Ectodermal cell (in vitro differentiated cells): Measurements from ENCODE around the gene IDNK. TPM values are rescaled to one million over a fixed set of nuclear protein-coding genes. Genes with fewer than 3 reads are reported as not detected.

Experiments
- H3K27ac ChIP-seq: 2 replicates; pipeline ENCODE4 v1.7.0; 2013; ENCODE audit warnings: mild to moderate bottlenecking, low read depth, low read length; ENCODE audit not compliant: insufficient read depth, poor library complexity, severe bottlenecking
- H3K27me3 ChIP-seq: 2 replicates; pipeline ENCODE4 v1.7.0; 2013; ENCODE audit warnings: mild to moderate bottlenecking, low read length; ENCODE audit not compliant: insufficient read depth, control insufficient read depth, poor library complexity, severe bottlenecking
- H3K36me3 ChIP-seq: one replicate; pipeline ENCODE4 v1.7.0; 2013; ENCODE audit warnings: low read length; ENCODE audit not compliant: control insufficient read depth, insufficient read depth
- H3K4me1 ChIP-seq: one replicate; pipeline ENCODE4 v1.7.0; 2013; ENCODE audit warnings: low read length; ENCODE audit not compliant: control insufficient read depth, insufficient read depth
- H3K4me3 ChIP-seq: 2 replicates; pipeline ENCODE4 v1.7.0; 2013; ENCODE audit warnings: low read depth, low read length, control low read depth; ENCODE audit not compliant: insufficient read depth
- H3K9me3 ChIP-seq: 2 replicates; pipeline ENCODE4 v1.7.0; 2013; ENCODE audit warnings: mild to moderate bottlenecking, low read length, moderate library complexity; ENCODE audit not compliant: control insufficient read depth
- WGBS, 2 experiments: methylation state at CpG; one replicate each; pipeline ENCODE4 v1.1.7; 2013; ENCODE audit warnings: missing lambda C conversion rate in 2 of 2; 5-methylcytosine and 5-hydroxymethylcytosine counted together
- polyA plus RNA-seq, 4 experiments: library from polyadenylated mRNA; stranded (reverse); fragments of 50-300 nt; gene quantifications; one replicate each; pipeline ENCODE4 v1.2.3, GENCODE V29; 2013

IDNK gene
- 3.6 TPM for polyA plus RNA-seq (2013, experiment 1 of 4)
- polyA plus RNA-seq (2013, experiment 2 of 4): 5.0 TPM
- polyA plus RNA-seq (2013, experiment 3 of 4): 2.9 TPM
- polyA plus RNA-seq (2013, experiment 4 of 4): 3.0 TPM

DNA sequence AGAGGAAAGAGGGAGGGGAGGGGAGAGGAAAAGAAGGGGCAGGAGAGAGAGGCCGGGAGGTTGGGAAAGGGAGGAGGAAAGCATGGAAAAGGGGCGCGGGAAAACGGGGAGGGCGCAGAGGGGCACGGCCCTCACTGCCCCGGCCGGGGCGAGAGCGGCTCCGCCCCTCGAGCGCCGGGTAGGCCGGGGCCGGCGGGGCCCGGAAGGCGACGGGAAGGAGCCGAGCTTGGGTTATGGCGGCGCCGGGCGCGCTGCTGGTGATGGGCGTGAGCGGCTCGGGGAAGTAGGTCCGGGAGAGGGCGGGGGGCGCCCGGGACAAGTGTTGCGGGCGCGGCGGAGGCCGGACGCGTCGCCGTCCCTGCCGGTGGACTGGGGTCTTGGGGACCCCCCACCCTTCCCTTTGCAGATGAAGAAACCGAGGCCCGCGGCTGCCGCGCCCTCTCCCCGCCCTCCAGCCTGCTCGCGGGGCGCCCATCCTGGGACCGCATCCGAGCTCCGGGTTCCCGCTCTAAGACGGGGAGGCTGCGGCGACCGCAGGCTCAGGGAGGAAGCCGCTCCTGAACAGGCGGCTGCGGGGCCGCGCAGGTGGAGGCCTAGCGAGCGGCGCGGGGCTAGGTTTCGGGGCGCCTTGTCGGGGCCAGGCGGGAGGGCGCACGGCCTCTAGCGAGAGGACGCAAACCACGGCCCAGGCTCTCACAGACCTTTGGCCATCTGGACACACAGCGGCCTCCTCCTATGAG, at the start of gene IDNK:
Gene IDNK, plus strand, starts transcription at position 205 of the 740 bp plus-strand sequence. Its CDS starts 29 bp downstream, at position 234.
- Histone ChIP-seq H3K4me3 (peak within 1 kb of the TSS; percentile 56), H3K9me3 (no peaks in the 10 kb centered on the region), H3K27me3 (no peaks in the 10 kb centered on the region), H3K27ac (peak within 1 kb of the TSS; percentile 32), H3K36me3 (no peaks in the 10 kb centered on the region), H3K4me1 (no peaks in the 10 kb centered on the region)
- 1% methylated on average over 79 of the region's 79 CpGs for WGBS, 2 experiments

GRCh38 chr9:83574482-83574881, 48.5 kb upstream of the IDNK start:
- H3K27me3 ChIP-seq: no peaks in the 10 kb centered on the region
- H3K36me3 ChIP-seq: no peaks in the 10 kb centered on the region
- H3K9me3 ChIP-seq: no peaks in the 10 kb centered on the region
- 69 to 78% methylated on average over 1 of the region's 1 CpG for WGBS, 2 experiments
- H3K4me1 ChIP-seq: no peaks in the 10 kb centered on the region
- no peak overlapping the region for H3K27ac ChIP-seq
- no peak overlapping the region for H3K4me3 ChIP-seq

GRCh38 chr9:83582029-83582428, 40.9 kb upstream of the IDNK start:
- WGBS, 2 experiments: 83 to 88% methylated on average over 1 of the region's 1 CpG
- no peak overlapping the region for H3K4me3 ChIP-seq
- no peak overlapping the region for H3K27ac ChIP-seq
- no peaks in the 10 kb centered on the region for H3K9me3 ChIP-seq
- no peaks in the 10 kb centered on the region for H3K36me3 ChIP-seq
- no peaks in the 10 kb centered on the region for H3K27me3 ChIP-seq
- no peaks in the 10 kb centered on the region for H3K4me1 ChIP-seq

DNA sequence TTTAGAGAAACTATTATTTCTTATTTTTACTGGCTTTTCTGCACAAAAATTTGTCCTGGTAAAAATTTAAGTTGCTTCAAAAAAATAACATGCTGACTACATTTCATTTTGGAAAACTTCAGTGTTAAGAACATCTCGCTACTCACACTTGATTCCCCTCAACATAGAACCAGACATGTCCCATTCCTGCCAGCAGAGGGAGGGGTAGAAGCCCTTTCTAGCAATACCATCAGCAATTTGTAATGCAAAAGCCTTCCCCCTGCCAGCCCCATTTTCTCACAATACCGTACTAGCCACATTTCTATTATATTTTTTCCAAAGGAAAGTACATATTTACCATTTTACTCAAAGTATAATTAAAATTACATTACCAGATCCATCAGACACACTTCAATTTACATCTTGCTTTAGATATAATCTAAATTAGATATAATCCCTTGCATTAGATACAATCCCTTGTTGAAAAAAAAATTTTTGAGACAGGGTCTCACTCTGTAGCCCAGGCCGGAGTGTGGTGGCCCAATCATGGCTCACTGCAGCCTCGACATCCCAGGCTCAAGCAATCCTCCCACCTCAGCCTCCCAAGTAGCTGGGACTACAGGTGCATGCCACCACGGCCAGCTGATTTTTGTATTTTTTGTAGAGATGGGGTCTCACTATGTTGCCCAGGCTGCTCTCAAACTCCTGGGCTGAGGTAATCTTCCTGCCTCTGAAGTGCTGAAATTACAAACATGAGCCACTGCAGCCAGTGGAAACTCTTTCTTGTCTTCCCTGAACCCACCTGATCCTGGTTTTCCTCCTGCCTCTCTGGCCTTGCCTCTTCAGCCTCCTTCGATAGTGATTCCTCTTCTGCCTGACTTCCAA, 39.6 kb upstream of the IDNK start:
- Histone ChIP-seq H3K9me3 (no peaks in the 10 kb centered on the region), H3K36me3 (no peaks in the 10 kb centered on the region), H3K4me3 (no peak overlapping the region), H3K4me1 (no peaks in the 10 kb centered on the region), H3K27me3 (no peaks in the 10 kb centered on the region), H3K27ac (no peak overlapping the region)
- WGBS, 2 experiments: 73 to 74% methylated on average over 6 of the region's 6 CpGs

- H3K4me1 ChIP-seq: no peaks in the 10 kb centered on the region
- H3K27me3 ChIP-seq: no peaks in the 10 kb centered on the region
- H3K36me3 ChIP-seq: no peaks in the 10 kb centered on the region
- H3K4me3 ChIP-seq: no peak overlapping the region
- no peak overlapping the region for H3K27ac ChIP-seq
- no peaks in the 10 kb centered on the region for H3K9me3 ChIP-seq
- WGBS, 2 experiments: 48 to 50% methylated on average over 4 of the region's 4 CpGs
These were observed 37.9 kb upstream of the IDNK start for GRCh38 chr9:83584995-83585394.

GRCh38 chr9:83588256-83588655, 34.7 kb upstream of the IDNK start:
- Histone ChIP-seq H3K36me3 (no peaks in the 10 kb centered on the region), H3K4me3 (no peak overlapping the region), H3K4me1 (no peaks in the 10 kb centered on the region), H3K9me3 (no peaks in the 10 kb centered on the region), H3K27me3 (no peaks in the 10 kb centered on the region), H3K27ac (no peak overlapping the region)
- 100% methylated on average over 1 of the region's 1 CpG; no CpG with 5 or more reads in 1 of the 2 experiments for WGBS, 2 experiments

GRCh38 chr9:83596899-83597504, 25.9 kb upstream of the IDNK start:
- H3K4me1 ChIP-seq: no peaks in the 10 kb centered on the region
- H3K4me3 ChIP-seq: no peak overlapping the region
- no peaks in the 10 kb centered on the region for H3K27me3 ChIP-seq
- no peaks in the 10 kb centered on the region for H3K36me3 ChIP-seq
- H3K27ac ChIP-seq: no peak overlapping the region
- H3K9me3 ChIP-seq: no peaks in the 10 kb centered on the region
- WGBS, 2 experiments: 30 to 35% methylated on average over 5 of the region's 5 CpGs

DNA sequence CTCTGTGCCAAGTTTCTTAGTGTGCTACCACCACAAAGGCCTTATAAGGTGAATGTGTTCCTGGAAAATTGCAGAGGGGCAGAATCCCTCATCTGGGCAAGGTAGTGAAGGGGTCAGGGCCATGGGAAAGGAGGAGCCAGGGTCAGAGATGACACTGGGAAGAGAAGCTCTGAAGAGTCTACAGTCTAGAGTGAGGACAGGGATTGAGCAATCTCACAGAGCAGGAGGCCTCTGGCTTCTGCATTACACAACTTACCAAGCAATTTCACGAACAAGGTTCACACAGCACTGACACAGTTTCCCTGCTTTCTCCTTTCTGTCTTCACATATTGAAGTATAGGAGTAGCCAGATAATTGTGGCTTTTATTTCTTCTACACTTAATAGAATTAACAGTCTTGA, 24.5 kb upstream of the IDNK start:
- H3K4me3 ChIP-seq: no peak overlapping the region
- H3K27me3 ChIP-seq: no peaks in the 10 kb centered on the region
- WGBS, 2 experiments: 60 to 75% methylated on average over 1 of the region's 1 CpG
- no peaks in the 10 kb centered on the region for H3K4me1 ChIP-seq
- H3K36me3 ChIP-seq: no peaks in the 10 kb centered on the region
- no peak overlapping the region for H3K27ac ChIP-seq
- H3K9me3 ChIP-seq: no peaks in the 10 kb centered on the region

GRCh38 chr9:83599071-83599470, 23.9 kb upstream of the IDNK start:
- no peaks in the 10 kb centered on the region for H3K36me3 ChIP-seq
- no peaks in the 10 kb centered on the region for H3K27me3 ChIP-seq
- H3K9me3 ChIP-seq: no peaks in the 10 kb centered on the region
- no peak overlapping the region for H3K4me3 ChIP-seq
- H3K4me1 ChIP-seq: no peaks in the 10 kb centered on the region
- no peak overlapping the region for H3K27ac ChIP-seq
- WGBS, 2 experiments: 86 to 94% methylated on average over 4 of the region's 4 CpGs

DNA sequence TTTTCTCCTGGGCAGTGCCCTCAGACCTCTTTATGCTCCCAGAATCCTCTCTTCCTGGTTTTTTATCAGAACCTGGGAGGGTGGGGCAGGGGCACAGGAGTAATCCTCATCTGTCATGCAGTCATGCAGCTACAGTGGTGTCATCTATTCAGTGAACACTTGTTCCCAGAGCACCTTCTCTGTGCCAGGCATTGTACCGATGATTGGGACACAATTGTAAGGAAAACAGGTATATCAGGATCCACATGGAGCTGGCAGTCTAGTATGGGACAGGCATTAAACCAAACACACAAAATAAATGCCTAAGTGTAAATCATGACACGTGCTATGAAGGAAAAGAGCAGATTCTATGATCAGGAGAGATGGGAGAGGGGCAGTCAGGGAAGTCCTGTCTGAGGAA, 21.5 kb upstream of the IDNK start:
- 90 to 91% methylated on average over 2 of the region's 2 CpGs for WGBS, 2 experiments
- Histone ChIP-seq H3K27me3 (no peaks in the 10 kb centered on the region), H3K36me3 (no peaks in the 10 kb centered on the region), H3K4me3 (no peak overlapping the region), H3K9me3 (no peaks in the 10 kb centered on the region), H3K4me1 (no peaks in the 10 kb centered on the region), H3K27ac (no peak overlapping the region)
